Measurements from ENCODE around the gene ALK.

The ALK gene

DNA sequence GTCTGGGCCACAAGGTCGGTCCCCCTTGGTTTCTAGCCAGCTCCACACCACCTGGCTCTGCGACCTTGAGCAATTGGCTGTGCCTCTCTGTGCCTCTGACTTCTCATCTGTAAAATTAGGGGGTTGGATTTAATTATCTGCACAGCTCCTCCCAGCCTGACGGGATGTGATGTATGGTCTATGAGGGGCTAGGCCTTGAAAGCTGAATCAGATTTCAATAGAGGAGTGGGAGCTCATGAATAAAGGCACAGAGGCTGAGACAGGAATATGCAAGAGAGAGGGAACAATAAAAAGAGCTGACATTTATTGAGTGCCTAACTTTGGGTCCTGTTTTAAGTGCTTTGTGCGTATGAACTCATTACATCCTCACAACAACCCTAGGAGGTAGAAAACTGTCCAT, 104.7 kb downstream of the ALK start:
- DNase-seq (ENCODE audit: low read depth), result no peak
- no peak overlapping the region for H3K4me3 ChIP-seq (ENCODE audit: low read depth, low read length)

DNA sequence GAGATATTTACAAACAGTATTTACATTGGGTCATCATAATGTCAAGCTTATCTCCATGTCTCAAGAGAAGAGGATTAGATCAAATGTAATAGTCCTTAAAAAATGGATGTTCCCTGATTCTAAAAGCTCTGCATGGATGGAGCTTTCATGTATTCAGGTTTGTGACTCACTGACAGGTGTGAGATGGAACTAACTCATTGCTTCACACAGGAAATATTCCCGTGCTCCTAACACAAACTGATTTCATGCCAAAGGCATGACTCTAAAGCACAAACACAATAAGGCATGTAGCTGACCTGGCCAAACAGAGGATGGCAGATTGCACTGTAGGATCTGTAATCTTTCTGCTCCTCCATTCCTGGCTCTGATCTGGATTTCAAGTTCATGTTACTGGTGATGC, 110.0 kb downstream of the ALK start:
- TF ChIP-seq, protein P1, sequence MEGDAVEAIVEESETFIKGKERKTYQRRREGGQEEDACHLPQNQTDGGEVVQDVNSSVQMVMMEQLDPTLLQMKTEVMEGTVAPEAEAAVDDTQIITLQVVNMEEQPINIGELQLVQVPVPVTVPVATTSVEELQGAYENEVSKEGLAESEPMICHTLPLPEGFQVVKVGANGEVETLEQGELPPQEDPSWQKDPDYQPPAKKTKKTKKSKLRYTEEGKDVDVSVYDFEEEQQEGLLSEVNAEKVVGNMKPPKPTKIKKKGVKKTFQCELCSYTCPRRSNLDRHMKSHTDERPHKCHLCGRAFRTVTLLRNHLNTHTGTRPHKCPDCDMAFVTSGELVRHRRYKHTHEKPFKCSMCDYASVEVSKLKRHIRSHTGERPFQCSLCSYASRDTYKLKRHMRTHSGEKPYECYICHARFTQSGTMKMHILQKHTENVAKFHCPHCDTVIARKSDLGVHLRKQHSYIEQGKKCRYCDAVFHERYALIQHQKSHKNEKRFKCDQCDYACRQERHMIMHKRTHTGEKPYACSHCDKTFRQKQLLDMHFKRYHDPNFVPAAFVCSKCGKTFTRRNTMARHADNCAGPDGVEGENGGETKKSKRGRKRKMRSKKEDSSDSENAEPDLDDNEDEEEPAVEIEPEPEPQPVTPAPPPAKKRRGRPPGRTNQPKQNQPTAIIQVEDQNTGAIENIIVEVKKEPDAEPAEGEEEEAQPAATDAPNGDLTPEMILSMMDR (IDR thresholded peaks at IDR 0.05; ENCODE audit: low read depth, low read length), result no peak
- TF ChIP-seq, protein P2, sequence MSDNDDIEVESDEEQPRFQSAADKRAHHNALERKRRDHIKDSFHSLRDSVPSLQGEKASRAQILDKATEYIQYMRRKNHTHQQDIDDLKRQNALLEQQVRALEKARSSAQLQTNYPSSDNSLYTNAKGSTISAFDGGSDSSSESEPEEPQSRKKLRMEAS (IDR thresholded peaks at IDR 0.05; ENCODE audit: low read depth, low read length), result no peak
- TF ChIP-seq MYC (IDR thresholded peaks at IDR 0.05; ENCODE audit: low read depth, low read length) (no peak), POLR2A (IDR thresholded peaks at IDR 0.05; ENCODE audit: extremely low read depth, insufficient read length) (no peak)
- H3K4me3 ChIP-seq (ENCODE audit: low read depth, low read length), result no peak overlapping the region
- DNase-seq (ENCODE audit: low read depth), result no peak

More for the DNA sequence above, 104.7 kb downstream of the ALK start:
- TF ChIP-seq, protein P2 (IDR thresholded peaks at IDR 0.05; ENCODE audit: low read depth, low read length), result no peak
- TF ChIP-seq POLR2A (IDR thresholded peaks at IDR 0.05; ENCODE audit: extremely low read depth, insufficient read length) (no peak), MYC (IDR thresholded peaks at IDR 0.05; ENCODE audit: low read depth, low read length) (no peak)
- TF ChIP-seq, protein P1 (IDR thresholded peaks at IDR 0.05; ENCODE audit: low read depth, low read length), result no peak

DNA sequence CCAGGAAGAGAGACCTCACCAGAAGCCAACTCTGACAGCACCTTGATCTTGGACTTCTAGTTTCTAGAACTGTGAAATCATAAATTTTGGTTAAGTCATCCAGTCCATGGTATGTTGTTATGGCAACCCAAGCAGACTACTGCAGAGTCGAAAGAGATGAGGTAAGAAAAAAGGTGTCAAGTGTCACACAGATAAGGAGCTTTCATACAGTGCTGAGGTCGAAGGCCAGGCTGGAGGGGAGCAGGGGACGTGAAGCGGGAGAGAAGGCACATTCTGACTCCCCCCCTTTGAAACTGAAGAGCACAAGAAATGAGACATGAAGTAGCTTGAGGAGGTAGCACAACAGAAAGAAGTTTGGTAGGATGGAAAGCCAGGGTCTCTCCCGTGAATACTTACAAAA, 110.4 kb downstream of the ALK start:
- no peak for TF ChIP-seq MYC (IDR thresholded peaks at IDR 0.05; ENCODE audit: low read depth, low read length)
- TF ChIP-seq POLR2A (IDR thresholded peaks at IDR 0.05; ENCODE audit: extremely low read depth, insufficient read length), result no peak
- TF ChIP-seq, protein P2 (IDR thresholded peaks at IDR 0.05; ENCODE audit: low read depth, low read length), result no peak
- TF ChIP-seq, protein P1 (IDR thresholded peaks at IDR 0.05; ENCODE audit: low read depth, low read length), result no peak
- no peak overlapping the region for H3K4me3 ChIP-seq (ENCODE audit: low read depth, low read length)
- DNase-seq (ENCODE audit: low read depth), result no peak

DNA sequence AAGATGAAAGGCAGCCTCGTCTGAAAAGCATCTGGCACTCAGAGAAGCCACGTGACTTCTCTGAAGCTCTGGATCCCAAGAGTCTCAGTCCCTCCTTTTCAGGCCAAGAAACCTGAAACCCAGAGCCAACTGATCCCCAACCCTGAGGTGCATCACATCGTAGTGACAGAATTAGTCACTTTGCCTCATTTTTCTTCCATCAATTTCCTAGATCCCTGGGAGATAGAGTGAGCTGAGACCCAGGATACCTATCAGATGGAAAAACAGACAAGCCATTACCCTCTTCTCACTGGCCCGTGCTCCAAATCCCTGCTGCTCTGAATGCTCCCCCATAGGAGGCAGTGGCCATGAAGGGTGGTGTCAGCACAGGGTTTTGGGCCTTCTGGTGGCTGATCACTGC, 113.1 kb downstream of the ALK start:
- TF ChIP-seq POLR2A (IDR thresholded peaks at IDR 0.05; ENCODE audit: extremely low read depth, insufficient read length) (no peak), MYC (IDR thresholded peaks at IDR 0.05; ENCODE audit: low read depth, low read length) (no peak)
- TF ChIP-seq, protein P1 (IDR thresholded peaks at IDR 0.05; ENCODE audit: low read depth, low read length), result no peak
- TF ChIP-seq, protein P2 (IDR thresholded peaks at IDR 0.05; ENCODE audit: low read depth, low read length), result no peak
- no peak for DNase-seq (ENCODE audit: low read depth)

DNA sequence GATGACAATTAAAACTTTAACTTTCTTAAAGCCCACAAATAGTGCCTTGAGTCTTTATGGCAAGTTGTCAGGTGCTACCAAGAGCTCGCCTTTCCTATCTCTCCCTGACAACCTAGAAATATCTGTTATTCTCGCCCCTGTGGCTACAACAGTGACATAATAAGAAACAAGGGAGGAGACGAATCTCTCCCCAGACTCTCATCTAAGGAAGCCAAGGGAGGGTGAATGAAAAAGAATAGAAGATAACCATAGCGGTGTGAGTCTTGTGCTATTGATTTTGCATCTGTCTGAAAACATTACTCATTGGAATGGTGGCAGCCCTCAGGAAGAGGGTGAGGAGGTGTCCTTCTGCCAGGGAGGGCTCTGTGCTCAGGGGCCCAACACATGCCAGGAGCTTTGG, 114.3 kb downstream of the ALK start:
- no peak for TF ChIP-seq MYC (IDR thresholded peaks at IDR 0.05; ENCODE audit: low read depth, low read length)
- TF ChIP-seq, protein P1 (IDR thresholded peaks at IDR 0.05; ENCODE audit: low read depth, low read length), result no peak
- TF ChIP-seq, protein P2 (IDR thresholded peaks at IDR 0.05; ENCODE audit: low read depth, low read length), result no peak
- no peak for TF ChIP-seq POLR2A (IDR thresholded peaks at IDR 0.05; ENCODE audit: extremely low read depth, insufficient read length)
- DNase-seq (ENCODE audit: low read depth), result no peak
- no peak overlapping the region for H3K4me3 ChIP-seq (ENCODE audit: low read depth, low read length)

More for the DNA sequence above, 113.1 kb downstream of the ALK start:
- H3K4me3 ChIP-seq (ENCODE audit: low read depth, low read length), result no peak overlapping the region

Data from NB4 (cell line).